PC-9 (cell line): ENCODE measurements around the gene SGCE.

ENCODE experiments used
- EZH2 ChIP-seq: fragments of 200-600 bp; sonication (generic); IDR thresholded peaks from 2 replicates; pipeline ENCODE4 v1.8.0; 2017; ENCODE audit warnings: antibody characterized with exemption, low read depth
- TF ChIP-seq, protein P1 (sequence below): fragments of 200-600 bp; sonication (generic); conservative IDR thresholded peaks from 2 replicates; pipeline ENCODE4 v1.6.1; 2017; ENCODE audit warnings: mixed run types, antibody characterized with exemption, mild to moderate bottlenecking, moderate library complexity

DNA sequence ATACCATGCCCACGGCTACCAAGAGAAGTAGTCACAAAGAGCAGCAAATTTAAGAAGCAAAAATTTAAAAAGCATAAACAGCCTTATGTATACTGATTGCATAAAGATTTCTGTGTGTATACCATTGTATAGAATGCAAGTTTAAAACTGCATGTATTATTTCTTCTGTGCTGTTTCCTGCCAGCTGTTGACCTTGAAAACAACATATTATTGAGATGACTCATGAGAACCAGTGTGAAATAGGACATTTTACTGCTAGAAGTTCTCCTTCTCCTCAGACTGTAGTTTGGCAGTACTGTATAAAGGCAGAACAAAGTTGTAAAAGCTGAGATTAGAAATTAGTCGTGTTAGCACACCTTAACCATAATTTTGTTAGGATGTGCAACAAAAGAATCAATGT, 42.3 kb upstream of the SGCE start:
- TF ChIP-seq, protein P1, sequence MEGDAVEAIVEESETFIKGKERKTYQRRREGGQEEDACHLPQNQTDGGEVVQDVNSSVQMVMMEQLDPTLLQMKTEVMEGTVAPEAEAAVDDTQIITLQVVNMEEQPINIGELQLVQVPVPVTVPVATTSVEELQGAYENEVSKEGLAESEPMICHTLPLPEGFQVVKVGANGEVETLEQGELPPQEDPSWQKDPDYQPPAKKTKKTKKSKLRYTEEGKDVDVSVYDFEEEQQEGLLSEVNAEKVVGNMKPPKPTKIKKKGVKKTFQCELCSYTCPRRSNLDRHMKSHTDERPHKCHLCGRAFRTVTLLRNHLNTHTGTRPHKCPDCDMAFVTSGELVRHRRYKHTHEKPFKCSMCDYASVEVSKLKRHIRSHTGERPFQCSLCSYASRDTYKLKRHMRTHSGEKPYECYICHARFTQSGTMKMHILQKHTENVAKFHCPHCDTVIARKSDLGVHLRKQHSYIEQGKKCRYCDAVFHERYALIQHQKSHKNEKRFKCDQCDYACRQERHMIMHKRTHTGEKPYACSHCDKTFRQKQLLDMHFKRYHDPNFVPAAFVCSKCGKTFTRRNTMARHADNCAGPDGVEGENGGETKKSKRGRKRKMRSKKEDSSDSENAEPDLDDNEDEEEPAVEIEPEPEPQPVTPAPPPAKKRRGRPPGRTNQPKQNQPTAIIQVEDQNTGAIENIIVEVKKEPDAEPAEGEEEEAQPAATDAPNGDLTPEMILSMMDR: no peak
- no peak for TF ChIP-seq EZH2
